HepG2 (cell line): ENCODE results near the gene GALR2. TPM values are rescaled to one million over a fixed set of nuclear protein-coding genes. Genes with fewer than 3 reads are reported as not detected.

Experiments
- ARNTL ChIP-seq: sonication (generic); formaldehyde crosslinking; IDR thresholded peaks from 2 replicates; pipeline ENCODE4 v1.4.0; 2020; ENCODE audit warnings: mild to moderate bottlenecking, missing genetic modification reagents
- DMAP1 ChIP-seq: IDR thresholded peaks from 2 replicates; pipeline ENCODE4 v1.6.1; 2016
- DRAP1 ChIP-seq: IDR thresholded peaks from 2 replicates; pipeline ENCODE4 v1.6.1; 2016; ENCODE audit warnings: missing genetic modification reagents, missing compliant biosample characterization
- GMEB1 ChIP-seq: sonication (generic); formaldehyde crosslinking; IDR thresholded peaks from 2 replicates; pipeline ENCODE4 v1.5.1; 2020; ENCODE audit warnings: missing genetic modification reagents, mild to moderate bottlenecking, borderline replicate concordance
- HBP1 ChIP-seq: IDR thresholded peaks from 2 replicates; pipeline ENCODE4 v1.6.1; 2016; ENCODE audit warnings: low read depth, control low read depth
- KLF16 ChIP-seq, 2 experiments: sonication (generic) in 1 of 2; formaldehyde crosslinking in 1 of 2; IDR thresholded peaks; 2 replicates each; pipeline versions ENCODE4 v1.6.1 to v1.8.0; 2016 to 2023; ENCODE audit warnings: missing genetic modification reagents in 2 of 2, missing compliant biosample characterization in 1 of 2
- KLF9 ChIP-seq: IDR thresholded peaks from 2 replicates; pipeline ENCODE4 v1.6.1; 2016; ENCODE audit warnings: low read depth
- MBD4 ChIP-seq: IDR thresholded peaks from 2 replicates; pipeline ENCODE4 v1.6.1; 2012; ENCODE audit warnings: low read length, inconsistent platforms, borderline replicate concordance
- MXI1 ChIP-seq: IDR thresholded peaks from 3 replicates; pipeline ENCODE4 v1.6.1; 2012; ENCODE audit warnings: low read depth, low read length, inconsistent platforms, borderline replicate concordance
- NPAS2 ChIP-seq: sonication (generic); formaldehyde crosslinking; IDR thresholded peaks from 2 replicates; pipeline ENCODE4 v1.8.0; 2022; ENCODE audit warnings: mild to moderate bottlenecking, missing genetic modification reagents, borderline replicate concordance
- SAP130 ChIP-seq: IDR thresholded peaks from 2 replicates; pipeline ENCODE4 v1.6.1; 2016; ENCODE audit warnings: low read depth
- U2AF1 ChIP-seq: fragments of 200-400 bp; formaldehyde crosslinking; optimal IDR thresholded peaks from 2 replicates; pipeline ENCODE3; 2017; ENCODE audit warnings: mild to moderate bottlenecking, low read depth, low read length
- ZBTB46 ChIP-seq: sonication (generic); formaldehyde crosslinking; IDR thresholded peaks from 2 replicates; pipeline ENCODE4 v1.4.0; 2020; ENCODE audit warnings: mild to moderate bottlenecking, missing genetic modification reagents, borderline replicate concordance
- ZNF180 ChIP-seq: sonication (generic); formaldehyde crosslinking; IDR thresholded peaks from 2 replicates; pipeline ENCODE4 v1.4.0; 2020; ENCODE audit warnings: low read depth, missing genetic modification reagents, borderline replicate concordance
- ZNF567 ChIP-seq: sonication (generic); formaldehyde crosslinking; IDR thresholded peaks from 2 replicates; pipeline ENCODE4 v1.8.1; 2023; ENCODE audit warnings: mild to moderate bottlenecking, missing genetic modification reagents, borderline replicate concordance
- ZNF709 ChIP-seq: sonication (generic); formaldehyde crosslinking; IDR thresholded peaks from 2 replicates; pipeline ENCODE4 v1.5.0; 2020; ENCODE audit warnings: mild to moderate bottlenecking, missing genetic modification reagents
- ZNF737 ChIP-seq: sonication (generic); formaldehyde crosslinking; IDR thresholded peaks from 2 replicates; pipeline ENCODE4 v1.5.0; 2020; ENCODE audit warnings: missing genetic modification reagents, mild to moderate bottlenecking, borderline replicate concordance
- ZNF773 ChIP-seq: sonication (generic); formaldehyde crosslinking; IDR thresholded peaks from 2 replicates; pipeline ENCODE4 v1.4.0; 2020; ENCODE audit warnings: missing genetic modification reagents, borderline replicate concordance
- ZNF782 ChIP-seq: sonication (generic); formaldehyde crosslinking; IDR thresholded peaks from 2 replicates; pipeline ENCODE4 v1.4.0; 2020; ENCODE audit warnings: missing genetic modification reagents, mild to moderate bottlenecking, borderline replicate concordance
- ZNF850 ChIP-seq: sonication (generic); formaldehyde crosslinking; conservative IDR thresholded peaks from 2 replicates; pipeline ENCODE4 v1.9.0; 2021; ENCODE audit warnings: mild to moderate bottlenecking, missing genetic modification reagents
- polyA plus RNA-seq, 8 experiments: library from polyadenylated mRNA; depleted of rRNA in 3 of 8; stranded (reverse) in 7 of 8; unstranded in 1 of 8; fragments of >200 nt; fragmentation: Illumina TruSeq in 4 of 8; extraction: Trizol in 4 of 8; gene quantifications; 2 replicates each; pipeline versions ENCODE4 v1.2.1 to v1.2.3, GENCODE V29; 2011 to 2016; ENCODE audit warnings: low read depth in 4 of 8, missing spikeins in 1 of 8, mixed read lengths in 1 of 8; ENCODE audit not compliant: insufficient read depth in 1 of 8
- total RNA-seq, 5 experiments: library from RNA; depleted of rRNA; stranded (reverse); fragments of >200 nt; fragmentation: Illumina TruSeq; extraction: Trizol; gene quantifications; 2 replicates each; pipeline ENCODE4 v1.2.3, GENCODE V29; 2016; ENCODE audit warnings: low read depth in 1 of 5
- TF ChIP-seq, protein P1 (sequence below): sonication (generic); formaldehyde crosslinking; IDR thresholded peaks from 2 replicates; pipeline ENCODE4 v1.4.0; 2020; ENCODE audit warnings: mild to moderate bottlenecking, missing genetic modification reagents
- TF ChIP-seq, protein P2 (sequence below): sonication (generic); formaldehyde crosslinking; IDR thresholded peaks from 2 replicates; pipeline ENCODE4 v1.4.0; 2020; ENCODE audit warnings: mild to moderate bottlenecking, low read depth, missing genetic modification reagents

Gene GALR2
- total and polyA plus RNA-seq, 2 of the 13 experiments (the other 11 are each of a cell fraction or from before 2014, with no cell fraction given): 0.48 to 0.58 TPM

GRCh38 chr17:76027159-76027839 lies 47.3 kb upstream of the GALR2 start, which contains the start of gene EVPL (continued):
- TF ChIP-seq DRAP1 (CRISPR knock-in tag) (peak; percentile 80), HBP1 (CRISPR knock-in tag) (no peak), ZBTB46 (no peak), ZNF709 (CRISPR knock-in tag) (no peak; the same call in 1 of the 2 replicates), U2AF1 (no peak), ZNF737 (CRISPR knock-in tag) (no peak), KLF9 (CRISPR knock-in tag) (no peak), ZNF773 (CRISPR knock-in tag) (no peak), ZNF180 (CRISPR knock-in tag) (no peak), SAP130 (peak; percentile 88), DMAP1 (CRISPR knock-in tag) (no peak; the same call in 1 of the 2 replicates), MXI1 (no peak; the same call in 2 of the 3 replicates), ZNF567 (CRISPR knock-in tag) (peak; percentile 27; the same call in 1 of the 2 replicates), ZNF850 (CRISPR knock-in tag) (no peak), NPAS2 (CRISPR knock-in tag) (no peak), GMEB1 (CRISPR knock-in tag) (no peak), MBD4 (no peak), KLF16 (CRISPR knock-in tag; IDR thresholded peaks at IDR 0.05) (peak in 1 of 2 experiments; percentile 49; a peak in 1 of 4 replicates), ARNTL (no peak; the same call in 1 of the 2 replicates), ZNF782 (CRISPR knock-in tag) (peak; percentile 53; the same call in 1 of the 2 replicates)
- TF ChIP-seq, protein P1, sequence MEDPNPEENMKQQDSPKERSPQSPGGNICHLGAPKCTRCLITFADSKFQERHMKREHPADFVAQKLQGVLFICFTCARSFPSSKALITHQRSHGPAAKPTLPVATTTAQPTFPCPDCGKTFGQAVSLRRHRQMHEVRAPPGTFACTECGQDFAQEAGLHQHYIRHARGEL: no peak
- TF ChIP-seq, protein P2, sequence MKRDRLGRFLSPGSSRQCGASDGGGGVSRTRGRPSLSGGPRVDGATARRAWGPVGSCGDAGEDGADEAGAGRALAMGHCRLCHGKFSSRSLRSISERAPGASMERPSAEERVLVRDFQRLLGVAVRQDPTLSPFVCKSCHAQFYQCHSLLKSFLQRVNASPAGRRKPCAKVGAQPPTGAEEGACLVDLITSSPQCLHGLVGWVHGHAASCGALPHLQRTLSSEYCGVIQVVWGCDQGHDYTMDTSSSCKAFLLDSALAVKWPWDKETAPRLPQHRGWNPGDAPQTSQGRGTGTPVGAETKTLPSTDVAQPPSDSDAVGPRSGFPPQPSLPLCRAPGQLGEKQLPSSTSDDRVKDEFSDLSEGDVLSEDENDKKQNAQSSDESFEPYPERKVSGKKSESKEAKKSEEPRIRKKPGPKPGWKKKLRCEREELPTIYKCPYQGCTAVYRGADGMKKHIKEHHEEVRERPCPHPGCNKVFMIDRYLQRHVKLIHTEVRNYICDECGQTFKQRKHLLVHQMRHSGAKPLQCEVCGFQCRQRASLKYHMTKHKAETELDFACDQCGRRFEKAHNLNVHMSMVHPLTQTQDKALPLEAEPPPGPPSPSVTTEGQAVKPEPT (CRISPR knock-in tag): no peak; the same call in 1 of the 2 replicates
